Measurements from ENCODE around the gene SNRPA. TPM values are rescaled to one million over a fixed set of nuclear protein-coding genes. Genes with fewer than 3 reads are reported as not detected.

The SNRPA gene
- total and polyA plus RNA-seq, 2 of the 8 experiments (the other 6 are each of a cell fraction or from before 2014, with no cell fraction given): 201 to 202 TPM

- TF ChIP-seq YY1 (IDR thresholded peaks at IDR 0.05; ENCODE audit: low read depth, low read length) (no peak), POLR2AphosphoS5 (IDR thresholded peaks at IDR 0.05; ENCODE audit: low read depth, low read length) (no peak)
Measured at GRCh38 chr19:40813182-40813581, 62.2 kb downstream of the SNRPA start (continued).

Small RNA genes lying within 50 kb of the gene (small RNA-seq; reads per million reads assigned to genes)
- gene RNU6-195P (ENCODE audit: insufficient read depth): not detected

Other genes starting within 250 kb of the SNRPA start
- 72.8 and 74.6 TPM in 2 replicates for gene SHKBP1, start 174.3 kb upstream of the SNRPA start, total RNA-seq (2021; fragmentation: NEBNext Ultra II Directional; extraction: Animal tissue kit (Norgen Biotek cat#: 25700))
- gene SHKBP1, start 174.3 kb upstream of the SNRPA start, polyA plus RNA-seq (2011; rRNA removed): 98.8 and 158 TPM in 2 replicates
- 75.3 and 77.1 TPM in 2 replicates for gene LTBP4, start 149.8 kb upstream of the SNRPA start, total RNA-seq (2021; fragmentation: NEBNext Ultra II Directional; extraction: Animal tissue kit (Norgen Biotek cat#: 25700))
- 54.5 and 111 TPM in 2 replicates for gene LTBP4, start 149.8 kb upstream of the SNRPA start, polyA plus RNA-seq (2011; rRNA removed)
- gene NUMBL, start 60.6 kb upstream of the SNRPA start, total RNA-seq (2021; fragmentation: NEBNext Ultra II Directional; extraction: Animal tissue kit (Norgen Biotek cat#: 25700)): 24.8 and 29.4 TPM in 2 replicates
- 13.5 and 20.0 TPM in 2 replicates for gene NUMBL, start 60.6 kb upstream of the SNRPA start, polyA plus RNA-seq (2011; rRNA removed)
- gene COQ8B, start 34.3 kb upstream of the SNRPA start, total RNA-seq (2021; fragmentation: NEBNext Ultra II Directional; extraction: Animal tissue kit (Norgen Biotek cat#: 25700)): 39.3 and 41.7 TPM in 2 replicates
- 46.1 and 67.6 TPM in 2 replicates for gene COQ8B, start 34.3 kb upstream of the SNRPA start, polyA plus RNA-seq (2011; rRNA removed)
- gene ITPKC, start 34.1 kb upstream of the SNRPA start, total RNA-seq (2021; fragmentation: NEBNext Ultra II Directional; extraction: Animal tissue kit (Norgen Biotek cat#: 25700)): 8.9 and 9.5 TPM in 2 replicates
- gene ITPKC, start 34.1 kb upstream of the SNRPA start, polyA plus RNA-seq (2011; rRNA removed): 5.2 and 7.8 TPM in 2 replicates
- gene ACTMAP, start 726 bp upstream of the SNRPA start, total RNA-seq (2021; fragmentation: NEBNext Ultra II Directional; extraction: Animal tissue kit (Norgen Biotek cat#: 25700)): 24.8 and 26.5 TPM in 2 replicates
- 24.1 and 30.3 TPM in 2 replicates for gene ACTMAP, start 726 bp upstream of the SNRPA start, polyA plus RNA-seq (2011; rRNA removed)
- gene MIA, start 24.3 kb downstream of the SNRPA start, total RNA-seq (2021; fragmentation: NEBNext Ultra II Directional; extraction: Animal tissue kit (Norgen Biotek cat#: 25700)): not detected in 2 replicates
- not detected in 2 replicates for gene MIA, start 24.3 kb downstream of the SNRPA start, polyA plus RNA-seq (2011; rRNA removed)
- 15.8 and 15.9 TPM in 2 replicates for gene RAB4B, start 27.0 kb downstream of the SNRPA start, total RNA-seq (2021; fragmentation: NEBNext Ultra II Directional; extraction: Animal tissue kit (Norgen Biotek cat#: 25700))
- gene RAB4B, start 27.0 kb downstream of the SNRPA start, polyA plus RNA-seq (2011; rRNA removed): 28.6 and 42.1 TPM in 2 replicates
- gene EGLN2, start 48.0 kb downstream of the SNRPA start, total RNA-seq (2021; fragmentation: NEBNext Ultra II Directional; extraction: Animal tissue kit (Norgen Biotek cat#: 25700)): 101 and 103 TPM in 2 replicates
- gene EGLN2, start 48.0 kb downstream of the SNRPA start, polyA plus RNA-seq (2011; rRNA removed): 86.9 and 101 TPM in 2 replicates
- not detected in 2 replicates for gene CYP2A6, start 99.2 kb downstream of the SNRPA start, total RNA-seq (2021; fragmentation: NEBNext Ultra II Directional; extraction: Animal tissue kit (Norgen Biotek cat#: 25700))
- gene CYP2A6, start 99.2 kb downstream of the SNRPA start, polyA plus RNA-seq (2011; rRNA removed): 0.33 and 0.46 TPM in 2 replicates
- gene CYP2A7, start 131.0 kb downstream of the SNRPA start, total RNA-seq (2021; fragmentation: NEBNext Ultra II Directional; extraction: Animal tissue kit (Norgen Biotek cat#: 25700)): 0.78 TPM in 1 of 2 replicates, not detected in the other
- 0.23 and 0.35 TPM in 2 replicates for gene CYP2A7, start 131.0 kb downstream of the SNRPA start, polyA plus RNA-seq (2011; rRNA removed)
- 3.6 and 5.4 TPM in 2 replicates for gene CYP2B6, start 240.1 kb downstream of the SNRPA start, total RNA-seq (2021; fragmentation: NEBNext Ultra II Directional; extraction: Animal tissue kit (Norgen Biotek cat#: 25700))
- 1.2 and 2.8 TPM in 2 replicates for gene CYP2B6, start 240.1 kb downstream of the SNRPA start, polyA plus RNA-seq (2011; rRNA removed)

Measured in H1 (cell line).